Bronchial epithelial cell (primary cell): Measurements from ENCODE around the gene UBE2D4. TPM values are rescaled to one million over a fixed set of nuclear protein-coding genes. Genes with fewer than 3 reads are reported as not detected.
"Not testable (repeated sequence)": the region's sequence is repeated elsewhere in the genome, so short reads cannot be mapped to it uniquely, and the experiment has no call there.

Experiments used
- DNase-seq: peaks from one replicate; pipeline ENCODE4 v3.0.0-alpha.2; 2010; ENCODE audit warnings: low read depth
- FAIRE-seq: peaks from 2 replicates; lab custom pipeline; 2011; peaks lifted over from hg19 to GRCh38; lab: Jason Lieb, UNC
- H3K27me3 ChIP-seq: 2 replicates; pipeline ENCODE4 v1.5.1; 2011; ENCODE audit warnings: low read length; ENCODE audit not compliant: control insufficient read depth, insufficient read depth
- H3K36me3 ChIP-seq: 2 replicates; pipeline ENCODE4 v1.5.1; 2011; ENCODE audit warnings: low read length; ENCODE audit not compliant: control insufficient read depth, insufficient read depth
- H3K4me3 ChIP-seq: 2 replicates; pipeline ENCODE4 v1.5.1; 2011; ENCODE audit warnings: mild to moderate bottlenecking, low read depth, low read length, control low read depth
- total RNA-seq: library from RNA; depleted of rRNA; stranded (reverse); fragments of >200 nt; gene quantifications from 2 replicates; pipeline ENCODE4 v1.2.1, GENCODE V29; 2014
- TF ChIP-seq, protein P1 (sequence below): IDR thresholded peaks from 2 replicates; pipeline ENCODE4 v1.5.1; 2011; ENCODE audit warnings: mild to moderate bottlenecking, moderate library complexity, low read length, control low read depth, inconsistent platforms; ENCODE audit not compliant: insufficient read depth, severe bottlenecking

UBE2D4 gene
- total RNA-seq, 1 donor from 2014 or later: 3.9 TPM

DNA sequence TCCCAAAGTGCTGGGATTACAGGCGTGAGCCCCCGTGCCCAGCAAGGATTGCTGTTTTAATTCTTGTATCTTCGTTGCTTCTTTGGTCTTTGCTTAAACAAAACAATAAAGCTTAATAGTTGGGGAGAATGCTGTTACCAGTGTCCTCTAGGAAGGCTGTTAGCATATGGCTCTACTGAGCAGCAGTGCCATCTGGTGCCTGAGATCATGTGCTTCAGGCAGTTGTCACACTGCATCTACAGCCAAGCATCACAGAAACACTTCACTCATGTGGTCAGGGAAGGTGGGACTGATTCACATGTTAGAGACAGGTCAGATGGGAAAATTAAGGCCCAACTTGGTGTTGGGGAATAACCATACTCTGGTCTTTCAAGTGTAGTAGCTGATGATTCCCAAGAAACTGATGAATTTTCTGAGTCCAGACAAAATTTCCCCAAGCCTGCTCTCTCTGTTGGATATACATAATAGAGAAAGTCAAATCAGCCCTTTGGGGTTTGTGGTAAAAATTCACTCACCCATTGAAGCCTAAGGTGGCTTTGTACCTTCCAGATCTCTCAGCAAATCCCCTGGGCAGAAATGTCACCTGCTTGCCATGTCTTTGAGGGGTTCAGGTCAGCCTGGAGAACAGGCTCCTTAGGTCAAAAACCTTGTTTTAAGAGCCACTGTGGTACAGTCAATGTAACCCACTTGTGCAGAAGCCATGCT is 28.4 kb downstream of the UBE2D4 start:
- FAIRE-seq (peak; percentile 7), DNase-seq (peak; percentile 50)
- H3K4me3 ChIP-seq: no peak overlapping the region
- TF ChIP-seq, protein P1, sequence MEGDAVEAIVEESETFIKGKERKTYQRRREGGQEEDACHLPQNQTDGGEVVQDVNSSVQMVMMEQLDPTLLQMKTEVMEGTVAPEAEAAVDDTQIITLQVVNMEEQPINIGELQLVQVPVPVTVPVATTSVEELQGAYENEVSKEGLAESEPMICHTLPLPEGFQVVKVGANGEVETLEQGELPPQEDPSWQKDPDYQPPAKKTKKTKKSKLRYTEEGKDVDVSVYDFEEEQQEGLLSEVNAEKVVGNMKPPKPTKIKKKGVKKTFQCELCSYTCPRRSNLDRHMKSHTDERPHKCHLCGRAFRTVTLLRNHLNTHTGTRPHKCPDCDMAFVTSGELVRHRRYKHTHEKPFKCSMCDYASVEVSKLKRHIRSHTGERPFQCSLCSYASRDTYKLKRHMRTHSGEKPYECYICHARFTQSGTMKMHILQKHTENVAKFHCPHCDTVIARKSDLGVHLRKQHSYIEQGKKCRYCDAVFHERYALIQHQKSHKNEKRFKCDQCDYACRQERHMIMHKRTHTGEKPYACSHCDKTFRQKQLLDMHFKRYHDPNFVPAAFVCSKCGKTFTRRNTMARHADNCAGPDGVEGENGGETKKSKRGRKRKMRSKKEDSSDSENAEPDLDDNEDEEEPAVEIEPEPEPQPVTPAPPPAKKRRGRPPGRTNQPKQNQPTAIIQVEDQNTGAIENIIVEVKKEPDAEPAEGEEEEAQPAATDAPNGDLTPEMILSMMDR: peak; percentile 52
- H3K27me3 ChIP-seq: no peaks in the 10 kb centered on the region
- no peaks in the 10 kb centered on the region for H3K36me3 ChIP-seq

DNA sequence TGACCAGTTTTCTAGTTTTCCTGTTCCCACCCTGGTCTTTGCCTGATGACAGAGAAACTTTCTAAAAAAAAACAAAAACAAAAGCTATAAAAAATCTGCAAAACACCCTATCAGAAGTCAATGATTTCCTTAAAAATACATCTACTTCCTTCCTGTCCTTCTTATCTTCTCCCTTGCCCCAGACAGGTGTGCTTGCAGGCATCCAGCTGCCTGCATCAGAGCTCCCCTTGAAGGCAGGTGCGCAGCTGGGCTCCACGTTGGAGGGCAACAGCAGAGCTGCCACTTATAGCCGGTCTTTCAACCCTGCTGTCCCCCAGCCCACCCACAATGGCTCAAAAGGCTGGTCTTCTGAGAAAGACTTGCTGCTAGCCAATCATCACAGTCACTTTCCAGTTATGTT is 29.8 kb downstream of the UBE2D4 start:
- no peaks in the 10 kb centered on the region for H3K36me3 ChIP-seq
- DNase-seq (no peak), FAIRE-seq (no peak)
- TF ChIP-seq, protein P1: no peak
- H3K4me3 ChIP-seq: no peak overlapping the region
- H3K27me3 ChIP-seq: no peaks in the 10 kb centered on the region

DNA sequence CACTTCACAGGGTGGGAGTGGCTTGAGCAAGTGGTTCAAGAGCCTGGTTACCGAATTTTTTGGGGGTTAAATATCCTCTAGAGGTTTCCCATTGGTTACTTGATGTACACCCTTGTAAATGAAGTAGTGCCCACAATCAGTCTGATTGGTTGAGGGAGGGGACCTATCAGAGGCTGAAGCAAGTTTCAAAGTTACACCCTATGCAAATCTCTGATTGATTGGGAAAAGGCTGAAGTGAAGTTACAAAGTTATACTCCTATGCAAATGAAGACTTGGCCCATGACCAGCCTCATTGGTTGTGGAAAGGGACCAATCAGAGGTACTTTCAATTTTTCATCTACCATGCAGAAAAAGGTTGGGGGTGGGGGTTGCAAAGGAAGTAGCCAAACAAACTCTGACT is 34.7 kb downstream of the UBE2D4 start:
- TF ChIP-seq, protein P1: no peak
- DNase-seq (no peak), FAIRE-seq (no peak)
- no peaks in the 10 kb centered on the region for H3K27me3 ChIP-seq
- H3K36me3 ChIP-seq: no peaks in the 10 kb centered on the region
- H3K4me3 ChIP-seq: no peak overlapping the region

DNA sequence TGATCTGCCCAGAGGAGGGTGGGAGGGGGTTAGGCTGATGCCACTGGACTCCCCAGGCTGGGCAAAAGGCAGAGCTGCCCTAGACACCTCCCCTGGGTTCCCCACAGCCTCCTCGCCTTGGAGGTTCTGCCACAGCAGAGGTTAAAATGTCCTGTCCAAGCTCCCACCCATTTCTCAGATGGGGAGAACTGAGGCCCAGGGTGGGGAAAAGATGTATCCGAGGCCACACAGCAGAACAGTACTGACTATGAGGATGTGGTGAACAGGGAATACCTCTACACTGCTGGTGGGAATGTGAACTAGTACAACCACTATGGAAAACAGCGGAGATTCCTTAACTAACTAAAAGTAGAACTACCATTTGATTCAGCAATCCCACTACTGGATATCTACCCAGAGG is 40.2 kb downstream of the UBE2D4 start:
- DNase-seq, H3K36me3 ChIP-seq, H3K27me3 ChIP-seq, FAIRE-seq, H3K4me3 ChIP-seq: not testable (repeated sequence)

DNA sequence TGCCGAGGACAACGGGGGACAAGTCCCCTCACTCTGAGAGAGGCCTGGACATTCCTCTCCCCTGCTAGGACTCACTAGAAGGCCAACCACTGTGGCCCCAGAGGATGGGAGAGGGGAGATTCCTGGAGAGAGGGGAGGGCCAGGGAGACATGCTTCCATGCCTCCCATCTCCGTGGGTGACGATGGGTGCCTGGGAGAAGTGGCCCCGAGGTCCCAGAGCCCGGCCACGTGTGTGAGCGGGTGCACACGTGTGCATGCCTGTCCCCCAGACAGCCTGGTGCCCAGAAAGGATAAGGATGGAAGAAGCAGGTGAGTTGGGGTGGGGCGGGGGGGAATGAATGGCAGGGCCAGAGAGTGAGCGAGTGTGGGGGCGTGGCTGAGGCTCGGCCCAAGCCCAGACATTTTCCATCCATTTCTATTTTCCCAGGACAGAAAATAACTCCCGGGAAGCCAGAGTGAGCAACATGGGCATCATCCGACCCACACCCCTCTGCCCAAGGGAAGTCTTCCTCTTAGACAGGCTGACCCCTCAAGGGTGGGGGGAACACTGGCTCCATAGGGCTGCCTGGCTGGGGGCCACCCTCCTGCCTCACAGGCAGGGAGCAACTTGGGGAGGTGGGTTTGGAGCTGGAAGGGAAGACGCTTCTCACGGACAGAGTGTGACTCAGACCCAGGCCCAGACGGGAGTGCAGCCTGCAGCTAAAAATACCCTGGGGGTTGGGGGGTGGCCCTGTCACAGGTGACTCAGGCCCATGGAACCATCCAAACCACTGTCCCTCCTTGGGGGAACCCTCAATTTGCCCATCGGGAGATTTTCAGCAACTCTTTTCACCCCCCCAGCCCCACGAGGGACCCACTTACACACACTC is 42.2 kb downstream of the UBE2D4 start:
- H3K36me3 ChIP-seq, H3K27me3 ChIP-seq, FAIRE-seq, DNase-seq, H3K4me3 ChIP-seq: not testable (repeated sequence)

DNA sequence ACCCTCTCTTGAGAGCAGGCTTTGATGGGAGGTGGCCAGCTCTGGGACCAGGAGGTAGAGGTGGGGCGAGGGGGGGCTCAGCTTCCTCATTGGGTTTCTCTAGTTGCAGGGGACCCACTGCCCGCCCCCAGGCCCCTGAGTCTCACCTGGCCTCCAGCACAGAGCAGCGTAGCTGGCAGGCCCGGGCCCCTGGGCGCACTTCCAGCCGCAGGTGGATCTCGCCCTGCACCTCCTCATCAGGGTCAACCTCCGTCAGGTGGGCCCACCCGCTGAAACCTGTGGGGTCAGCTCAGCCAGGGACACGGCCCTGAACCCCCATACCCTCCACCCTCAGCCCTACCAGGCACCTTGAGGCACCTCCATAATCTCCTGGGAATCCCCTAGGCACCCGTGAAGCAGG is 43.4 kb downstream of the UBE2D4 start:
- H3K4me3 ChIP-seq, DNase-seq, H3K27me3 ChIP-seq, H3K36me3 ChIP-seq, FAIRE-seq: not testable (repeated sequence)

DNA sequence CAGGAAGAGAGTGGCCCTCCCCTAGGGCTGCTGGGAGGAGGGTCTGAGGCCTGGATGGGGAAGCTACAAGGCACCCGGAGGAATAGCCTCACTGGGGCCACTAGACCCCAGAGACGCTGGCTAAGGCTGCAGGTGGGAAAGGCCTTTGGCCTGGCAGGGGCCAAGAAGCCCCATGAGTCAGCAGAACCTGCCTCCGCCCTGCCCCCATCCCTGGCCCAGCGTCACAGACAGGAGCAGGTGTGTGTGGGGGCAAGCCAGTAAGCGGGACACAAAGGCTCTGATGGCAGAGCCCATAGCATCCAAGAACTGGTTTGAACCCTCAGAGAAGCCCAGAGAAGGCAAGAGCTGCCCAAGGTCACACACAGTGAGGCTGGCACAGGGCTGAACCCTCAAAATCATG is 44.5 kb downstream of the UBE2D4 start:
- not testable (repeated sequence) for H3K27me3 ChIP-seq, H3K4me3 ChIP-seq, H3K36me3 ChIP-seq, FAIRE-seq, DNase-seq

DNA sequence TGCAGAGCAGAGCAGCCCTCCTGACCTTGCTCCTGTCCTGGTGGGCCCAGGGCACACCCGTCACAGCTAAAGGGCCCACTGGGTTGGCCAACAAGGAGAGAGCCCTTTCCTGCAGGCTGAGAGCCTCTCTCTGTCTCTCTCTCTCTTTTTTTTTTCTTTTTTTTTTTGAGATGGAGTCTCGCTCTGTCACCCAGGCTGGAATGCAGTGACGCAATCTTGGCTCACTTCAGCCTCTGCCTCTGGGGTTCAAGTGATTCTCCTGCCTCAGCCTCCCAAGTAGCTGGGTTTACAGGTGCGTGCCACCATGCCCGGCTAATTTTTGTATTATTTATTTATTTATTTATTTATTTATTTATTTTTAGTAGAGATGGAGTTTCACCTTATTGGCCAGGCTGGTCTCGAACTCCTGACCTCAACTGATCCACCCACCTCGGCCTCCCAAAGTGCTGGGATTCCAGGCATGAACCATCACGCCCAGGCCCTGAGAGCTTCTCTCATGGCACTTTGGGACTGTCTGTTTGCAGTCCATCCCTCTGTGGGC is 47.9 kb downstream of the UBE2D4 start:
- not testable (repeated sequence) for H3K4me3 ChIP-seq, H3K36me3 ChIP-seq, FAIRE-seq, DNase-seq, H3K27me3 ChIP-seq

DNA sequence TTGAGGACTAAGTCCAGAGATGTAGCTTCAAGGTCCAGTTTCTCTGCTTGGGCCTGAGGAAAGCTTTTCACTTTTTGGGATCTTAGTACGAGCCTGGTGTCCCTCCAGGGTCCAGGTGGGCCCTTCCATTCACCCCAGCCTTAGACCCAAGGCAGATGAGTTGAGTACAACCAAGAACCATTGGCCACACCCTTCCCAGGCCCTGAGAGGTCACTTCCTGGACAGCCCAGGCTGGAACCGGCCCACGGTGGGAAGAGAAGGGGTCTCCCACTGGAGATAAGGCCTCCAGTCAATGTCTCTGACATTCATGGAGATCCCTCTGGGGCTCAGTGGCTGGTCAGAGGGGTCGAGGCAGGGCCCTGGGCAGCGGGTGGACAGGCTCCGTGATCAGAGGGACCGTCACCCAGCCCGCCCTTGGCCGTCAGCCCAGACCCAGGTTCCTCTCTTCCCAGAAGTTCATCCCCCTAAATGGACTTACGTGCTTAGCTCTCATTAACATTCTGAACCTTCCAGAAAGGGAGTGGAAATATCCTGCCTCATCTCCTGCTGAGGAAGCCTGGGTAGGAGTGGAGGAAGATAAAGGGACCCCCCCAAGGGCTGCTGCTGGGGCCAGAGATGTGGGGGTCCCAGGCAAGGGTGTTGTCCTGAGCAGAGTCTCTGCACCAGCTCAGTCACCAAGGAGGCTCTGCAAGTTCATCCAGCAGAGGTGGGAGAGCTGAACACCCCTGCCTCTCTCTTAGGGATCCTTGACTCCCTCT is 48.7 kb downstream of the UBE2D4 start:
- H3K27me3 ChIP-seq, H3K4me3 ChIP-seq, FAIRE-seq, DNase-seq, H3K36me3 ChIP-seq: not testable (repeated sequence)
